HG03280 (cell line): ENCODE data around the gene CHD6.

ENCODE experiments used
- ATAC-seq: cut with Tn5 transposase; IDR thresholded peaks from one replicate; pipeline ENCODE4 v1.9.1; 2021; ENCODE audit warnings: mild to moderate bottlenecking, moderate library complexity; ENCODE audit not compliant: unreplicated experiment

Gene CHD6, protein sequence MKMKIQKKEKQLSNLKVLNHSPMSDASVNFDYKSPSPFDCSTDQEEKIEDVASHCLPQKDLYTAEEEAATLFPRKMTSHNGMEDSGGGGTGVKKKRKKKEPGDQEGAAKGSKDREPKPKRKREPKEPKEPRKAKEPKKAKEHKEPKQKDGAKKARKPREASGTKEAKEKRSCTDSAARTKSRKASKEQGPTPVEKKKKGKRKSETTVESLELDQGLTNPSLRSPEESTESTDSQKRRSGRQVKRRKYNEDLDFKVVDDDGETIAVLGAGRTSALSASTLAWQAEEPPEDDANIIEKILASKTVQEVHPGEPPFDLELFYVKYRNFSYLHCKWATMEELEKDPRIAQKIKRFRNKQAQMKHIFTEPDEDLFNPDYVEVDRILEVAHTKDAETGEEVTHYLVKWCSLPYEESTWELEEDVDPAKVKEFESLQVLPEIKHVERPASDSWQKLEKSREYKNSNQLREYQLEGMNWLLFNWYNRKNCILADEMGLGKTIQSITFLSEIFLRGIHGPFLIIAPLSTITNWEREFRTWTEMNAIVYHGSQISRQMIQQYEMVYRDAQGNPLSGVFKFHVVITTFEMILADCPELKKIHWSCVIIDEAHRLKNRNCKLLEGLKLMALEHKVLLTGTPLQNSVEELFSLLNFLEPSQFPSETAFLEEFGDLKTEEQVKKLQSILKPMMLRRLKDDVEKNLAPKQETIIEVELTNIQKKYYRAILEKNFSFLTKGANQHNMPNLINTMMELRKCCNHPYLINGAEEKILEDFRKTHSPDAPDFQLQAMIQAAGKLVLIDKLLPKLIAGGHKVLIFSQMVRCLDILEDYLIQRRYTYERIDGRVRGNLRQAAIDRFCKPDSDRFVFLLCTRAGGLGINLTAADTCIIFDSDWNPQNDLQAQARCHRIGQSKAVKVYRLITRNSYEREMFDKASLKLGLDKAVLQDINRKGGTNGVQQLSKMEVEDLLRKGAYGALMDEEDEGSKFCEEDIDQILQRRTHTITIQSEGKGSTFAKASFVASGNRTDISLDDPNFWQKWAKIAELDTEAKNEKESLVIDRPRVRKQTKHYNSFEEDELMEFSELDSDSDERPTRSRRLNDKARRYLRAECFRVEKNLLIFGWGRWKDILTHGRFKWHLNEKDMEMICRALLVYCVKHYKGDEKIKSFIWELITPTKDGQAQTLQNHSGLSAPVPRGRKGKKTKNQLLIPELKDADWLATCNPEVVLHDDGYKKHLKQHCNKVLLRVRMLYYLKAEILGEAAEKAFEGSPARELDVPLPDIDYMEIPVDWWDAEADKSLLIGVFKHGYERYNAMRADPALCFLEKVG (N-terminal part only)

DNA sequence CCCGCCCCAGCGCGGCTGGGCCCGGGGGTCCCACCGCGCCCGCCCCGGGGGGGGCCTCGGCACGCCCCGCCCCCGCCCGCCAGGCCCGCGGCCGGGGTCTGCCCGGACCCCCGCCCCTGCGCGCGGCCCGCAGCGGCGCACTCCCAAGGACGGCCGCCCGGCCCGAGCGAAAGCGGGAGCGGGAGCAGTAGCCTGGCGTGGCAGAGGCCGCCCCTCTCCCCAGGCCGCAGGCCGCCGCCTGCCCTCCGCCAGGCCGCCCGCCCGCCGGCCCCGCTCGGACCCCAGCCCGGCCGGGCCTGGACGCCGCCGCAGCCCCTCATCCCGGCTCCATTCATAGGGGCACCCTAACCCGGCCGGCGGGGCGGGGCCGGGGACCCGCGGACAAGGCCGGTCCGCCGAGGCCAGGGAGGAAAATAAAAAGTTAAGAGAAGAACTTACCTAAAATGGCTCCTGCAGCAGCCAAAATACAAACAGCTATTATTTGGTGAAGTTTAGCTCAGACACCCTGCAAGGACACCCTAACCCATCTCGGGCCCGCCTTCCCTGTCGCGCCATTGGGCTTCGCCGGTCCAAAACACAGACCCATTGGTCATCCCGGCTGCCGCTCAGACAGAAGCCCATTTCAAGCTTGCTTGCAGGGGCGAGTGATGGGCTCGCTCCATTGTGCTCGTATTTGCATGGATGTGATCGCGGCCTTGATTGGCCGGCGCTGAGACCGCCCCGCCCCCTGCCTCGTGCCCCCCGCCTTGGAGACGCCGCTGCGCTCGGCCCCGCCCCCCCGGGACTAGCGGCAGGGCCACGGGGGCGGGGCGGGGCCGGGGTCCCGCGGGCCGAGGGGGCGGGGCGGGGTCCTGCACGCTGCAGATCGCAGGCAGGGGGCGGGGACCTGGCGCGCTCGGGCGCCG lies at the start of gene CHD6:
Gene CHD6, minus strand, starts transcription at position 476 of the 905 bp plus-strand sequence. CDS start 67,040 bp downstream, outside the sequence.
- peak; percentile 98 for ATAC-seq

DNA sequence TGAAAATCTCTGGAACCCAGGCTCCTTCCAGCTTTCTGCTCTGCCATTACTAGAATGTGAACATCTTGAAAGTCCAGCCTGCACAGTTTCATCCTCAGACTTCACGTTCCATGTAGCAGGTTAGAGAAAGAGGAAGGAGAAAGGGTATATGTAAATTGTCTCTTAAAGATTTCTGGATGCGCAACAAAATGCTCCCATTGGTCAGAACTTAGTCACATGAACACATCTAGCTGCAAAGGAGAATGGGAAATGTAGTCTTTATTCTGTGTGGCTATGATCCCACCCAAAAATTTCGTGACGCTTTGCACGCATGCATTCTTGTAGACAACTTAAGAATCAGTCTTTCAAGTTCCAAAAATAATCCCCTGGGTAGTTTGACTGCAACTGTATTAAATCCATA lies 46.4 kb upstream of the CHD6 start:
- ATAC-seq = peak; percentile 81

DNA sequence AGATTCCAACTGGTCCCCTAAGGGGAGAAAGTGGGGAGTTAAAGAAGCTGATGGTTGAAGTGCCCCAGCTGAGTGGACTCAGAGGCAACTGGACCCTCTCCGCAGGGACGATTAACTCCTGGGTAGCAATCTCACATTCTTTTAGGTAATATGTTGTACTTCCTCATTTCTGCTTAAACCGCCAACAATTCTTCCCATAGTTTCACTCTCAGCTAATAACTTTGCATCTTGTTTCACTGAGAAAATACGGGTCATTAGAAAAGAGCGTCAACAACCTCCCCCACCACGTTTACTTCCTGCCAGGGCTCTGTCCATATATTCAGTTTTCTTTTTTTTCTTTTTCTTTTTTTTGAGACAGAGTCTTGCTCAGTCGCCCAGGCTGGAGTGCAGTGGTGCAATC lies 39.5 kb upstream of the CHD6 start:
- ATAC-seq = no peak

DNA sequence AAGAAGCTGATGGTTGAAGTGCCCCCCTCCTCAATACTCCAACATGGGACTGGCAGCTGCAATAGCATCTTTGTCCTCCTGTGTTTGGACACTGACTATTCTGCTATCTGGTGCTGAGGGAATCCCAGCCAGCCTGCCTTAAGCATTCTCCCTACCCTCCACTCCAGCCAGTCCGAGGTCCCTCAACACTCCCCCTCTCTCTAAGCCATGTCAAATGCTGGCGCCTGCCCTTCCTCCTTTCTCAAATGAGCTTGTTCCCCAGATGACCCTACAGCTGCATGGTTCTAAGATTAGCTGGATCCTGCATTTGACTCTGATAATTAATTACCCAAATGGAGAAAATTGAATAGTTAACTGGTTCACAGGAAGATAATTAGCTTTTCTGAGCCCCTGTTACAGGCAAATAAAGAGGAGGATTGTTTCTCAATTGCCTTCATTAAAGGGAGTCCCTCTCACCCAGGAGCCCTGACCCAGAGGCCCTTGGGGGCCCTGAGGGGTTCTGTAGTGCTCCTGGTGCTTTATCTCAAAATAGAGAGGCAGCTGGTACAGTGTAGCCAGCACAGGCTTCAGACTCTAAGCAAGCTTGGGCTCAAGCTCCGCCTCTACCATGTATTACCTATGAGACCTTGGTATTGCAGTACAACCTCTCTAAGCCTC lies 37.9 kb upstream of the CHD6 start:
- ATAC-seq = no peak

DNA sequence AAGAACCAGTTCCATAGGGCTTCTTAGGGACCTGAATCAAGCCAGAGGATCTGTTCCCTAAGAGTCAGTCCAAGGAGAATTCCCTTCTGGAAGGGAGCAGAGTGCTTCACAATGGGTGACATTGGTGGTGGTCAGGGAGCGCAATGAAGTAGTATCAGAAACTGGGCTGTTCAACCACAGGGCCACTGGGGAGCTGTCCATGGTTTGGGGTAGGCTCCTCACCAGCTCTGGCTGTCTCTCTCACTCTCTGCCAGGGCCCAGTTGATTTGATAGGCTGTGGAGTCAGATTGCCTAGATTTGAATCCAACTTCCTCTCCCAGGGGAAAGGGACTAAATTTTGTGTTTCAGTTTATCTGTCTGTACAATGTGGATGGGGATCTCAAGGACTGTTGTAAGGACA lies 36.7 kb upstream of the CHD6 start:
- ATAC-seq = no peak

DNA sequence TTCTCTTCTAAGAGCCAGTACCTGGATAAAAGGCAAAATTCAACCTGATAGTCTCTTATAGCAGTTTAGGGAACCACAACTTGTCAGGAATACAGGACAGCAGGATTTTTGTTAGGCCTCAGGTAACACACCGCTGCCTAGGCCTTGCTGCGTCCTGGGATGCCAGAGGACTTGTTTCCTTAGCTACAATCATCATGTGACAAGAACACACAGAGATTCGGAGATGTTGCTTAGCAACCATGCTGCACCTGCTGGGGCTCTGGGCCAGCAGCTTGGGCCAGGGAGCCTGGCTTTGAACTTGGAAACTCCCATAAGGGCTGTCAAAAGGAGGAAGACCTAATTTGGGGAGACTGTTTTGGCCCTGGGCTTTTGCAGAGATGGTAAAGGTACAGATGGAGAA lies 36.1 kb upstream of the CHD6 start:
- no peak for ATAC-seq

DNA sequence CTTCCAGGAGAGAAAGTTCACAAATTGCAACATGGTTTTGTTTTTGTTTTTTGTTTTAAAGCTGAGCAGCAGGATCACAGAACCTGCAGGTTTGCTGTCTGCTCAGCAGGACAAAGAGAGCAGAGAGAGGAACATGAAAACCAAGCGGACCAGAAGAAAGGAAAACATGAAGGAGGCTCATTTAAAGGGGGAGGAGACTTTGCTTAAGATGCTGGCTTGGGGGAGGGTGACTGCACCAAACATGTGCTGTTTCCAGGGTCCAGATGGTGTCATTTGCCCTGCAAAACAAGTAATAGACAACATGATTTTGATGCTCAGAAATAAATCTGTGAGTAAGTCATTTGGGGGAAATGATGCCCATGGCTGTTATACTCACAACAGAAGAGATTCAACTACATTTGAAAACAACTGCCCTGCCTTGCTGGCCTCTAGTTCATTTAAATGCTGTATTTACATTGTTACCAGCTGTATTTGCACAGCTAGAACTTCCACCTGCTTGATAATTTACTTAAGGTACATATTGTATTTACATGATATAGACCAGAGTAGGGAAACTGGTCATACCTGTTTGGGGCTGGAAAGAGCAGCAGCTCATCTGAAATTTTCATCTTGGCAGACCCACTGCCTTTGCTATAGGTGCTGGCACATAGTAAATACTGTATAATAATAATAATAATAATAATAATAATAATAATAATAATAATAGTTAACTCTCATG lies 32.2 kb upstream of the CHD6 start:
- ATAC-seq = no peak

DNA sequence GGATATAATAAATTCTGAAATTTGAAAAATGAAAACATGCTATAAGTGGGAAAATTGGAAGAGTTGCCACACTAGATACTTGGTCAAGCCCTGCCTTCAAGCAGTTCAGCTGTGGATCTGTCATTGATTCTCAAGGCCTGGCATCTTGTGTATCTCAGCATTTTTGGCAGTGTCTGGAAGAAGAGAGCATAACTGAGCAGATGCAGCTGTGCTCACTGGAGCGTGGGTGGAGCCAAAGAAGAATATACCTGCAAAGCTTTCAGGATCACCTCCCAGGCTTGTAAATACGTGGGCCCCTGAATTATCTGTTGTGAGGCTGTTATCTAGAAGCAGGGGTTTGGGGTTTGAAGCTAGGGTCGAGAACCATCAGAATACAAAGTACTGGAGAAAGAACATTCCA lies 31.3 kb upstream of the CHD6 start:
- no peak for ATAC-seq

DNA sequence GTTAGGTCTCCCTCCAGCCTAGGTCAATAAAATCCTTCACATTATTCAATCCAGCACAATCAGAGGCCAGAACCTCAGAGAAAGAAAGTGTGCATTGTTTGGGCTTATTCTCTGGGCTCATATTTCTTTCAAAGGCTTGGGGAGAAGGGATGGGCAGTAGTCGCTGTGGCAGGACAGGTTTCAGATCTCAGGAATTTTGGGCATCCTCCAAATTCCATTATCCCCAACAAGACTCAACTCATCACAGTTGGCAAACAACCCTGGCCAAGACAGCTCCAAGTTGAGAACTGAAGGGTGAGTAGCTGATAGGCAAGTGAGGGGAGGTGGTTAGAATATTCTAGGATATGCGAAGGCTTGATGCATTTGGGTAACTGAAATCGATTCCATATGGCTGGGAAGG lies 27.2 kb upstream of the CHD6 start:
- ATAC-seq = no peak

DNA sequence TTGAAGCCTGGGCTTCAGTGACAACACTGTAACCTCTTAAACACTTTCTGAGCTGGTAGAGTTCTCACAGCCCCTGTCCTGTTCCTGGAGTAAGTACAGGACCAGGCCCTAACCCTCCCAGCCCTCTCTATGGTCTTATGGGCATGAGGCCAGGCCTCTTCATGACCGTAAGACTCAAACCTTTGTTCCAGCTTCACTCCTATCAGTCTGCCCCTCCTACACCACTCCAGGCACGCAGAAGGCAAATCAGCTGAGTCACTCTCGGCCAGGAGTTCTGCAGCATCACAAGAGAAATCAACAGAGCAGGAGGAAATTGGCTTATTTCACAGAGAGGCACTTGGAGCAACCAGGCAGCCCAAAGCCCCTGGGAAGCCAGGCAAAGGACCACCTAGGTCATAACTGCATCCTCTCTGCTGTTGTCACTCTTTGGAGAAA lies 25.3 kb upstream of the CHD6 start:
- no peak for ATAC-seq

DNA sequence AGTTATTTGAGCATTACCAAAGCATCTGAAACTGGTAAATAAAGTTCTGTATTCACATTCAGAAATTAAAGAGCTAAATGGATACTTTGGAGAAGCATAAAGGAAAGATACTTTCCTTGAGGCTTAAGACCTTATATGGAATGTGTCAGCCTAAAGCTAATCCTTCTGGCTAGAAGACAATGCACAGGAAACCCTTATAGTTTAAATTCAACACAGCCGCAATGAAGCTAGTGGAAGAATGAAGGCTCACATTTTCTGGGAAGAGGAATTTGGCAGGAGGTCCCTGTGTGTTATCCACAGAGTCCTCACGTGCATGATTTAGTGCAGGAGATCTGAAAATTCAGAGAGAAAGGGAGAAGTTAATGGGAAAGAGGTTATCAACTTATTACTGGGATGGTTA lies 21.5 kb upstream of the CHD6 start:
- no peak for ATAC-seq

DNA sequence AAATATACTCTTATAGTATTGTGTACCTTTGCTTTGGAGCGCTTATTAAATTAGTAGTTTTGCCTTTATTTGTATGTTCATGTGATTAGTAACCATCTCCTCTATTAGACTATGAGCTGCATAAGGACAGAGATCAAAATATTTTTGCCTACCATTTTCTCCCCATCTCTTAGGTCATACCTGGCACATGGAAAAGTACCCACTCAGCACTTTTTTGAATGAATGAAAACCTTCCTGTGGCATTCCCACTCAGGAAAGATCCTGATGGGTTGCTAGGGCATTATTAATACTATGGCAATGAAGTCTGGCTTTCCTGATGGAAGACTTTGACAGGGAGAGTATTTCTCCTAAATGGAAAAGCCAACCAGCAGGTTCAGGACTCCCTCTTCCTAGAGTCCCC lies 20.3 kb upstream of the CHD6 start:
- no peak for ATAC-seq

DNA sequence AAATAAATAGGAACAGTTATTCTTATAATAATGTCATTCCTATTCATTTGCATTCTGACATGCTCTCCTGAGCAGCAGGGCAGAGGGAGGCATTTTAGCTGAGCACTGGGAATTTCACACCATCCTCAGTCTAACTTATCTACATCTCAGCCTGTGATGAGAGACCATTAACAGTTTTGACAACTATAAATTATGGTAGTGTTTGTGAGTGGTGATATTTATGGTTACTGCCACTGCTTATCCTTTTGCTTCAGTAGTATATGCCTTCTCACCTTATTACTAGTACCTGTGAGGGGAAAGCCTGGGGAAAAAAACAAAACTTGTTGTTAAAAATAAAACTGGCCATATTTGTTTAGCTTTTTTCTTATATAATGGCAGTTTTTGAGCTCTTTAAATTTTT lies 17.0 kb upstream of the CHD6 start:
- ATAC-seq = no peak

DNA sequence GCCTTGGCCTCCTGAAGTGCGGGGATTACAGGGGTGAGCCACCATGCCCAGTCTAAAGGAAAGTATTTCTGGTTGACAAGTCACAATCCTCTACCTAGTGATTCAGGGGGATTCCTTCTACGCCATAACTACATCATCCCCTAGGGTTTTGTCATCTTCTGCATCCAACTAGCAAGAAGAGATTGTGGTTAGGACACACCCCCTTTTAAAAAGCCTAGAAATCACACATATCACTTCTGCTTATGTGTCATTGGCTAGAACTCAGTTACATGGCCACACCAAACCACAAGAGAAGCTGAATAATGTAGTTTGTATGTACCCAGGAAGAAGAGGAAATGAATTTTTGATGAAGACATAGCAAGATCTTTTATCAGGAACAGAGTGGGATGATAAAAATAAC lies 14.7 kb upstream of the CHD6 start:
- no peak for ATAC-seq

DNA sequence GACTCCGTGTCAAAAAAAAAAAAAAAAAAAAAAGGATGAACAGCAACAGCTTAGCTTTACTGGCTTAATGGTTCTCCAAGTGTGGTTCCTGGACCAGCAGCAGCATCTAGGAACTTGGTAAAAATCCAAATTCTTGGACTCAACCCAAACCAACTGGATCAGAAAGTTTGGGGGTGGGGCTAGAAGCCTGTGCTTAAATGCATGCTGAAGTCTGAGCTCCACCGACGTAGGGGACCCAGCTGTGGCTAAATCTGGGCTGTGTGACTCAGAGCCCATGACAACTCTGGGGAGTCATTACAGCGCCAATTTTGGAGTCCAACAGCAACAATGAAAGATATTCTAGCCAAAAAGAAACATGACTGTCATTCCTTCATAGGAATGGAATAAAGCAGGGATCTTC lies 13.6 kb upstream of the CHD6 start:
- no peak for ATAC-seq

DNA sequence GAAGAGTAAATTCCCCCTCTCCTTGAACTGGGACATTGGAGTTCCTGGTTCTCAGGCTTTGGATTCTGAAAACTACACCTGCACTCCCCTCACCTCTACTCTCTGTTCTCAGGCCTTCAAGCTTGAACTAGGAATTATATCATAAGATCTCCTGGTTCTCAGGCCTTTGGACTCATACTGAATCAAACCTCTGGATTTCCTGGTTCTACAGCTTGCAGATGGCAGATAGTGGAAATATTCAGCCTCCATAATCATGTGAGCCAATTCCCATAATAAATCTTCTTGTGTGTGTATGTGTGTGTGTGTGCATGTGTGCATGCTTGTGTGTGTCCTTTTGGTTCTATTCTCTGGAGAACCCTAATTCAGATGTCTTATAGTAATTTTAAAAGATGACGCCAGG lies 12.7 kb upstream of the CHD6 start:
- ATAC-seq = no peak

DNA sequence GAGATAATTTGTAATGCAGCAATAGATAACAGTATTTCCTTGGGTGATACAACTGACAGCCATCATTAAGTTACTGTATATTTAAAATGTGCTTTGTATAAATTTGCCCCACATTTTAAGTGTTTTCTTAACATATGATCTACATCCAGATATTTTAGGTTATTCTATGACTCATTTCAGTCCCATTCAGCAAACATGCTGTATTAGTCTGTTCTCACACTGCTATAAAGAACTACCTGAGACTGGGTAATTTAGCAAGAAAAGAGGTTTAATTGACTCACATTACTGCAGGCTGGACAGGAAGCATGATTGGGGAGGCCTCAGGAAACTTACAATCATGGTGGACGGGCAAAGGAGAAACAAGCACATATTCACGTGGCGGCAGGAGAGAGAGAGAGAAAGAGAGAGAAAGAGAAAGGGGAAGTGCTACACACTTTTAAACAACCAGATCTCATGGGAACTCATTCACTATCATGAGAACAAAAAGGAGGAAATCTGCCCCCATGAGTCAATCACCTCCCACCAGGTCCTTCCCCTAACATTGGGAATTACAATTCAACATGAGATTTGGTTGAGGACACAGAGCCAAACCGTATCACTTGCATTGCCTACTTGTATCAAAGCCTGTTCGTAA lies 9.6 kb upstream of the CHD6 start:
- no peak for ATAC-seq

DNA sequence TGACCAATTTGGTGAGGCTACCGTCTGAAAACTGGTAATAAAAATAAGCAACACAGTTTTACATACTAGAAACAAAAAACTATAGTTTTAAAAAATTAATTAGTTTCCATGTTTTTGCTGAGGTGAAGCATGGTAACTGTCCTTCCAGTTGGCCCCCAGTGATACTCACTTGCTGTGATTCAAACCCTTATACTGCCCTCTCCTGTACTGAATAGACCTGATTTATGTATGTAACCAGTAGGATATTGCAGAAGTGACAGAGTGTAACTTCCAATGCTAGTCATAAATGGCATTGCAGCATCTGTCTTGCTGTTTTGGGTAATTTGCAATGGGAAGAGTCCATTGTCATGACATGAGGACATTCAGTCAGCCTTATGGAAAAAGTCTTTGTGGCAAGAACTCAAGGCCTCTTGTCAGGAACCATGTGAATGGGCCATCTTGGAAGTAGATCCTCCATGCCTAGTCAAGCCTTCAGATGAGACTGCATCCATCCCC lies 8.9 kb upstream of the CHD6 start:
- no peak for ATAC-seq
